Activated T-cell treated with anti-CD3 and anti-CD28 coated beads, Interleukin-2, amount 50 U/mL, for 1 hour (primary cell): ENCODE results near the gene UBE2Z.

ENCODE experiments used
- DNase-seq: peaks from one replicate; pipeline ENCODE4 v3.0.0-alpha.2; 2020

UBE2Z gene

GRCh38 chr17:48961516-48962233 is 53.5 kb downstream of the UBE2Z start:
- DNase-seq = no peak

- DNase-seq = no peak
Observed at GRCh38 chr17:48970224-48970623, 62.0 kb downstream of the UBE2Z start.

GRCh38 chr17:48970865-48971687 is 62.9 kb downstream of the UBE2Z start:
- DNase-seq = no peak

GRCh38 chr17:48972749-48973097 is 64.5 kb downstream of the UBE2Z start:
- DNase-seq = no peak

- no peak for DNase-seq
Observed at GRCh38 chr17:48973806-48974205, 65.6 kb downstream of the UBE2Z start.
